Transverse colon (tissue), 4 donors: ENCODE data around the gene NUMBL.

Experiments used
- POLR2AphosphoS5 ChIP-seq, 3 donors: sonication (generic); formaldehyde crosslinking; IDR thresholded peaks; one replicate each; pipeline ENCODE4 v1.6.1; 2016; ENCODE audit warnings: antibody characterized with exemption in 3 of 3
- TF ChIP-seq, protein P1 (sequence below), 5 experiments: fragments of 200-600 bp in 3 of 5; fragments of 450-650 bp in 2 of 5; sonication (generic) in 3 of 5; IDR thresholded peaks; 1 replicate in 2 of 5; 2 replicates in 3 of 5; pipeline ENCODE4 v1.5.1; 2016 to 2017; ENCODE audit warnings: antibody characterized with exemption in 5 of 5, inconsistent platforms in 3 of 5, mild to moderate bottlenecking in 2 of 5, moderate library complexity in 1 of 5

DNA sequence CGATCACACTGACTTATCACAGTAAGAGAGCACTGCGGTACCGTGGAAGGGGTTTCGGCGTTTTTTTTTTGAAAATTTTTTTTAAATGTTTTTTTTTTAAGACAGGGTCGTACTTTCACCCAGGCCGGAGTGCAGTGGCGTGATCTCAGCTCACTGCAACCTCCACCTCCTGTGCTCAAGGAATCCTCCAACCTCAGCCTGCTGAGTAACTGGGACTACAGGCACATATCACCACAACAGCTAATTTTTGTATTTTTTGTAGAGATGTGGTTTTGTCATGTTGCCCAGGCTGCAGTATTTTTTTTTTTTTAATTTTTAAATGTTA is 70.3 kb downstream of the NUMBL start:
- TF ChIP-seq, protein P1, sequence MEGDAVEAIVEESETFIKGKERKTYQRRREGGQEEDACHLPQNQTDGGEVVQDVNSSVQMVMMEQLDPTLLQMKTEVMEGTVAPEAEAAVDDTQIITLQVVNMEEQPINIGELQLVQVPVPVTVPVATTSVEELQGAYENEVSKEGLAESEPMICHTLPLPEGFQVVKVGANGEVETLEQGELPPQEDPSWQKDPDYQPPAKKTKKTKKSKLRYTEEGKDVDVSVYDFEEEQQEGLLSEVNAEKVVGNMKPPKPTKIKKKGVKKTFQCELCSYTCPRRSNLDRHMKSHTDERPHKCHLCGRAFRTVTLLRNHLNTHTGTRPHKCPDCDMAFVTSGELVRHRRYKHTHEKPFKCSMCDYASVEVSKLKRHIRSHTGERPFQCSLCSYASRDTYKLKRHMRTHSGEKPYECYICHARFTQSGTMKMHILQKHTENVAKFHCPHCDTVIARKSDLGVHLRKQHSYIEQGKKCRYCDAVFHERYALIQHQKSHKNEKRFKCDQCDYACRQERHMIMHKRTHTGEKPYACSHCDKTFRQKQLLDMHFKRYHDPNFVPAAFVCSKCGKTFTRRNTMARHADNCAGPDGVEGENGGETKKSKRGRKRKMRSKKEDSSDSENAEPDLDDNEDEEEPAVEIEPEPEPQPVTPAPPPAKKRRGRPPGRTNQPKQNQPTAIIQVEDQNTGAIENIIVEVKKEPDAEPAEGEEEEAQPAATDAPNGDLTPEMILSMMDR (IDR thresholded peaks at IDR 0.05) = no peak
- TF ChIP-seq POLR2AphosphoS5 (IDR thresholded peaks at IDR 0.05) = no peak
